ENCODE measurements around the gene DPH7. TPM values are rescaled to one million over a fixed set of nuclear protein-coding genes. Genes with fewer than 3 reads are reported as not detected.

DPH7 gene
- total RNA-seq, 2 donors from 2014 or later = 18.4 to 21.4 TPM

DNA sequence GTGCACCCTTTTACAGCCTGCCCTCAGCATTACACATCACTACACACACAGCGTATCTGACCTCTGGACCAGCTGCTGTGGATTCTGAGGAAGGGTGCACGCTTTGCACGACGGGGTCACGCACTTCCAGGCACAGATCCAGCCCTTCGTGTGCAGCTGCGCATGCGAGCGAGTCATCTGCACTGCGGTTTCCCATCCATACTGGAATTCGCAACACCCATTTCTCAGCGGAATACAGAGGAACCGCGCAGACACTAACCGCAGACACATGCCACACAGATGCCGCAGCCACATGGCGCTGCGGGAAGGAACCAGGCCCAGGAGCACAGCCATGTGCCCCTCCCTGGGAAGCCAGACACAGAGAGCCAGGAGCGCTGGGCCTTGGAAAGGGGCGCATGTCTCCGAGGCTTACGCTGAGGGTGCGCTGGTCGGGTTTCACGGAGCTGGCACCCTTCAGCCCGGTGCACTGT, 72.0 kb downstream of the DPH7 start:
- no peak for DNase-seq
- ATAC-seq = no peak
- intact Hi-C loops (cut with DNase I) = no loop called here

GRCh38 chr9:137506274-137506673, 72.5 kb downstream of the DPH7 start:
- intact Hi-C loops (cut with DNase I) = no loop called here
- ATAC-seq = no peak
- DNase-seq = no peak

DNA sequence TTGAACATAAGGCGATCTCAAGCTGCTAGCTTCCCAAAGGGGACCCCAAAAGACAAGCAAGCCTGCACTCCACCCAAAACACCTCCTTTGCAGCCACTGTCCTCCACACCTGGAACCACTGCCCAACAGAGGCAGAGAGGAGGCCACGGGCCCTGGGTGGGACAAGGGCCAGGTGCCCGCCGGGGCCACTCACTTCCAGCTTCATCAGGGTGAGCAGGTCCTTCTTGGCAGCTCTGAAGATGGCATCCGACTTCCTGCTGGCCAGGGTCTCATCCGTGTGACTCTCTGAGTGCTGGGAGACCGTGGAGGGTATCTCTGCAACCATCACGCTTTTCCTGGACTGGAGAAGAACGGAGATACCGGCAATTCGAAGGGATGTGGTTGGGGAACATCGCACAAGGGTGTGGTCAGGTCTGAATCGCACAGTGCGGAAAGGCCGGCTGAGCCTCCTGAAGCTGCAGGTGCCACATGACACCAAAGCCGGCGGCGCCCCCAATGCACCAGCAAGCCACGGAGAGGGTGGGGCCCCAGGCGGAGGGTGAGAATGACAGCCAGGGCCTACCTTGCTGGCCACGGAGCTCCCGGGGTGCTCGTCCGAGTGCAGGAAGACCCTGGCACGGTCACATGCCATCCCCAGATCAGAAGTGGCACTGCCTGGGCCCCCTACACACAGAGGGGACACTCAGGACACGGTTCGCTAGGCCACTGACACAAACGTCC, 73.1 kb downstream of the DPH7 start:
- DNase-seq = no peak
- intact Hi-C loops (cut with DNase I) = no loop called here
- no peak for ATAC-seq

Other genes starting within 250 kb of the DPH7 start
- gene EXD3, start 155.8 kb downstream of the DPH7 start, total RNA-seq = 10 to 100 TPM in 1 of 2 donors, 1 to 10 TPM in 1; 8.0 to 11.7 TPM
- gene NOXA1, start 155.5 kb downstream of the DPH7 start, total RNA-seq = 1 to 10 TPM; 2.5 to 5.3 TPM
- gene ENTPD8, start 137.6 kb downstream of the DPH7 start, total RNA-seq = not detected
- gene NSMF, start 119.6 kb downstream of the DPH7 start, total RNA-seq = 10 to 100 TPM; 20.5 to 25.1 TPM
- gene PNPLA7, start 28.5 kb downstream of the DPH7 start, total RNA-seq = 1 to 10 TPM; 5.8 to 6.1 TPM
- 100 to 1,000 TPM; 171 to 182 TPM for gene MRPL41, start 27.0 kb downstream of the DPH7 start, total RNA-seq
- gene ZMYND19, start 11.6 kb upstream of the DPH7 start, total RNA-seq = 10 to 100 TPM in 1 of 2 donors, 1 to 10 TPM in 1; 9.4 to 12.2 TPM
- gene ARRDC1, start 26.8 kb upstream of the DPH7 start, total RNA-seq = 10 to 100 TPM; 17.3 to 20.0 TPM
- gene EHMT1, start 40.1 kb upstream of the DPH7 start, total RNA-seq = 10 to 100 TPM; 31.9 to 38.1 TPM